HG03135 (cell line): ENCODE results near the gene PITPNC1.
"Not testable (repeated sequence)": the region's sequence is repeated elsewhere in the genome, so short reads cannot be mapped to it uniquely, and the experiment has no call there.

Source experiments
- ATAC-seq: cut with Tn5 transposase; IDR thresholded peaks from one replicate; pipeline ENCODE4 v1.9.1; 2021; ENCODE audit warnings: mild to moderate bottlenecking, moderate library complexity; ENCODE audit not compliant: unreplicated experiment

PITPNC1 gene

GRCh38 chr17:67637901-67638641 lies 261.0 kb downstream of the PITPNC1 start:
- no peak for ATAC-seq

- ATAC-seq, result no peak
Observed at GRCh38 chr17:67638871-67639270, 261.8 kb downstream of the PITPNC1 start.

- ATAC-seq, result no peak
Observed at GRCh38 chr17:67639555-67639954, 262.5 kb downstream of the PITPNC1 start.

- ATAC-seq, result no peak
Observed at GRCh38 chr17:67639979-67640378, 262.9 kb downstream of the PITPNC1 start.

- no peak for ATAC-seq
Observed at GRCh38 chr17:67642488-67642887, 265.4 kb downstream of the PITPNC1 start.

- ATAC-seq, result no peak
Observed at GRCh38 chr17:67644061-67644460, 267.0 kb downstream of the PITPNC1 start.

GRCh38 chr17:67645195-67645594 lies 268.1 kb downstream of the PITPNC1 start:
- not testable (repeated sequence) for ATAC-seq

GRCh38 chr17:67646472-67646871 lies 269.4 kb downstream of the PITPNC1 start:
- ATAC-seq, result no peak

GRCh38 chr17:67647482-67647881 lies 270.4 kb downstream of the PITPNC1 start:
- no peak for ATAC-seq

GRCh38 chr17:67648032-67648905 lies 271.2 kb downstream of the PITPNC1 start:
- ATAC-seq, result no peak

GRCh38 chr17:67648906-67649295 lies 271.8 kb downstream of the PITPNC1 start:
- not testable (repeated sequence) for ATAC-seq

- ATAC-seq, result no peak
Observed at GRCh38 chr17:67649891-67650290, 272.8 kb downstream of the PITPNC1 start.

- not testable (repeated sequence) for ATAC-seq
Observed at GRCh38 chr17:67651218-67651579, 274.1 kb downstream of the PITPNC1 start.

GRCh38 chr17:67652433-67652832 lies 275.4 kb downstream of the PITPNC1 start:
- ATAC-seq, result no peak

GRCh38 chr17:67655478-67656148 lies 278.5 kb downstream of the PITPNC1 start:
- ATAC-seq, result no peak

GRCh38 chr17:67656494-67657203 lies 279.6 kb downstream of the PITPNC1 start:
- ATAC-seq, result no peak

- no peak for ATAC-seq
Observed at GRCh38 chr17:67657596-67657995, 280.5 kb downstream of the PITPNC1 start.

- ATAC-seq, result no peak
Observed at GRCh38 chr17:67658265-67658664, 281.2 kb downstream of the PITPNC1 start.

- ATAC-seq, result no peak
Observed at GRCh38 chr17:67659028-67659427, 281.9 kb downstream of the PITPNC1 start.

GRCh38 chr17:67662712-67663111 lies 285.6 kb downstream of the PITPNC1 start:
- no peak for ATAC-seq

- no peak for ATAC-seq
Observed at GRCh38 chr17:67663457-67663856, 286.4 kb downstream of the PITPNC1 start.
